ENCODE results near the gene CLCA4.
"Not testable (repeated sequence)": the region's sequence is repeated elsewhere in the genome, so short reads cannot be mapped to it uniquely, and the experiment has no call there.

The CLCA4 gene

DNA sequence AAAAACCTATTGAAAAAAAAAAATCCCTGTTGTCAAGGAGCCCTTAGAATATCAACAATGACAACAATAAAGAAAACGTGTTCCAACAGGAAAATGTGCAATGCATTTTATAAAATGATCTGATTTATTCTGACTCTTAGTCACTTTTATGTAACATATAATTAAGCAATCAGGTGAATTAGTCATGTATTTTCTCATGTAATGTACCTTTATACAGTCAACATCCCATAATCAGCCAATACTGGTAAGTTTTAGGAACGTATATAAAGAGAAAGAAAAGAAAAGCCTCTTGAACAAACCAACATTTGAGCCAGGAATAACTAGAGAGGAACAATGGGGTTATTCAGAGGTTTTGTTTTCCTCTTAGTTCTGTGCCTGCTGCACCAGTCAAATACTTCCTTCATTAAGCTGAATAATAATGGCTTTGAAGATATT is at the start of gene CLCA4:
CLCA4 (plus strand) TSS at position 292 of the 435 bp plus-strand sequence; CDS start at position 334, 42 bp downstream.
- no peak for DNase-seq

- no peak for DNase-seq
Observed at GRCh38 chr1:86498281-86498680, 48.6 kb upstream of the CLCA4 start.

DNA sequence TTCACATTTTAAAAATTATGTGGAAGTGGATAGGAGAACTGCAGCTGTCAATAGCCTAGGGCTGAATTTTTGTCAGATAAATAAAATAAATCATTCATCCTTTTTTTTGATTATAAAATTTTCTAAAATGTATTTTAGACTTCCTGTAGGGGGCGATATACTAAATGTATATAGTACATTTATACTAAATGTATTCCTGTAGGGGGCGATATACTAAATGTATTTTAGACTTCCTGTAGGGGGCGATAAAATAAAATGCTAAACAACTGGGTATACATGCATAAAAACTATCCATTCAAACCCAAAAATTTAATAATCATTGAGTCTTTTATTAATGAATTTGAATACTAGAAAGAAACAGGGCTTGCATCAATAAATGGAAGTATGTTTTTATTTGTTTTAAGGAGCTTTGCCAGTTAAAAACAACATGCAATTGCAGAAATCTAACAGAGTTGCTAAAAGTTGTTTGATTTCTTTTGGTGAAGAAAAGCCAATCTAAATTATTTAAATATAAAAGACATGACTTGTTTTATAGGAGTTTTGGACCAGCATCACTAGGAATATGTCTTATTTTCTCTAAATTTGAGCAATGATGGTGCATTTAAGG is 46.8 kb upstream of the CLCA4 start:
- DNase-seq: no peak

GRCh38 chr1:86500714-86501113 is 46.2 kb upstream of the CLCA4 start:
- DNase-seq: no peak

DNA sequence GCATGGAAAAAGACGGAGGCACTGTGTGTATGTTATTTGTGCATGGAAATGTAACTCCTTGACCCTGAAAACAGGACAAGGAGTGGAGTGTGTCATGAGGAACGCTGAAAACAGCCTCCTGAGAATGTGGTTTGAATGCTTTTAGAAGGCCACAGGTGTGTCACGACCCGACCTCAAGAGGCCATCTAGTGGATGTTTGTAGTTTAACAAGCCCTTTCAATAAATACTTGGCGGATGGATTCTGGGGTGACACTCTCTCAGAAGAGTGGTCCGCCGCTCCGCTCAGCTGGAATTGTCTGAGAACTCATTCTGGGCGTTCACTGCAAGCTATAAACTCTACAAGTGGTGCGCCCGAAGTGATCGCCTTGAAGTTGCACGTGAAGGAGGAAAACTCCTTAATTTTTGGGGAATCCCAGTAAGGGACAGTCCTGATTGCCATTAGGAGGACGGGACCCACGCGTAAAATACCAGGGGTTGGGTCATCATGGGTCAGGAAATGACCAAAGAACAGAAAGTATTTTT is 44.7 kb upstream of the CLCA4 start:
- DNase-seq: not testable (repeated sequence)

GRCh38 chr1:86502721-86503405 is 44.0 kb upstream of the CLCA4 start:
- no peak for DNase-seq

GRCh38 chr1:86503406-86504136 is 43.3 kb upstream of the CLCA4 start:
- DNase-seq: no peak

DNA sequence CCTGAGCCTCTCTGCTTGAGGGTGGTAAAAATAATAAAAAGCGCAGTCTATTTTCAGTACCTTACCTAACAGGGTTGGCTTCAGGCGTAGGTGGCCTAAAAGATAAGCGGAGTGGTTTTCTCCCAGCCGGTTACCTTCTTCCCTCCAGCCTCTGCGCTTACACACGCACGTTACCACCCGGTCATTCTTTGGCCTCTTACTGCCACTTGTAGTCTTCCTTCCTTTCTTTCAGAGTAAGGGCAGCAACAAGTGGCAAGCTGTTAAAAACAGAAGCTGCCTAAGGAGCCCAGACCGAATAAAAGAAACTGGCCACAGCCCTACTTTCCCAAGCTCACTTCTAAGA is 42.8 kb upstream of the CLCA4 start:
- DNase-seq: no peak

GRCh38 chr1:86504895-86505563 is 41.8 kb upstream of the CLCA4 start:
- DNase-seq: no peak

DNA sequence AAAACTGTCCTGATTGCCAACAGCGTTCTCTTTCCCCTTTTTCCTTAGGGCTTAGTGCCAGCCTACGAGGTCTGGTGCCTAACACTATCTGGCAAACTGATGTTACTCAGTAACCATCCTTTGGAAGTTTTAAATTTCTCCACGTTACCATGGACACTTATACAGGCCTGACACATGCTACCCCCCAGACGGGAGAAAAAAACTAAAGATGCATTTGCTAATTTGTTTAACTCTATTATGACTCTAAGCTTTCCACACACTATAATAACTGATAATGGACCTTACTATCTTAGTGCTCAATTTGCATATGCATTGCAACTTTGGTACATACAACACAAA is 41.3 kb upstream of the CLCA4 start:
- DNase-seq: no peak

DNA sequence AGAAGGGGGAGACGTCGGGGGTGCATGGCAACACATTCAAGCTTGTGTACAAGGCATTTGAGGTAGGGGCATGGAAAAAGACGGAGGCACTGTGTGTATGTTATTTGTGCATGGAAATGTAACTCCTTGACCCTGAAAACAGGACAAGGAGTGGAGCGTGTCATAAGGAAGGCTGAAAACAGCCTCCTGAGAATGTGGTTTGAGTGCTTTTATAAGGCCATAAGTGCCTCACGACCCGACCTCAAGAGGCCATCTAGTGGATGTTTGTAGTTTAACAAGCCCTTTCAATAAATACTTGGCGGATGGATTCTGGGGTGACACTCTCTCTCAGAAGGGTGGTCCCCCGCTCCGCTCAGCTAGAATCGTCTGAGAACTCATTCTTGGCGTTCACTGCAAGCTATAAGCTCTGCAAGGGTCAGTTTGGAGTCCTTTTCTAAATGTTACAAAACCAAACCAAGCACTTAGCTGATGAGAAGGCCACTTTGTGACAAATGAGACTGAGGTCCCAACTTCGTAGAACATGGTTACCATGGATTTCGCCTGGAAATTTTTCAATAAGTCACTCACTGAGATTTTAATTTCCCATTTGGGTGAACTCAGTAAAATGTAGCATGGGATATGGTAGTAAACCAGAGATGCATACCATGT is 38.8 kb upstream of the CLCA4 start:
- DNase-seq: no peak

GRCh38 chr1:86508583-86508969 is 38.3 kb upstream of the CLCA4 start:
- DNase-seq: no peak

DNA sequence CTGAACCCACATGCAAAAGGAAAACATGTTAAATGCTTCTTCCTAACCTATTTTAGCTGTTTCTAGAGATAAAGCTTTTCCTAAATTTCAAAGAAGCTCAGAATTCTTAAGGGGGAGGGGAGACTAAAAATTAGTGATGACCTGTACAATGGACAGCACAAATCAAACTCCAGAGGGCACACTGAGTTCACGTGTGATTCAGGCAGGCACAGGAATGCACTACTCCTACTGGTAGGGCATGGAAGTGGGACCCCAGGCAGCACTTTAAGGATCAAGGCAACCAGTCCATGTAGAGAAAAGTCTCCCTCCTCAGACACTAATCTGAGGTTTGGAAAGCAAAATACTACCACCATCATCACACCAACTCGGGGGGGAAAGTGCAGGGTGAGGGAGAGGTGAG is 31.3 kb upstream of the CLCA4 start:
- DNase-seq: no peak

DNA sequence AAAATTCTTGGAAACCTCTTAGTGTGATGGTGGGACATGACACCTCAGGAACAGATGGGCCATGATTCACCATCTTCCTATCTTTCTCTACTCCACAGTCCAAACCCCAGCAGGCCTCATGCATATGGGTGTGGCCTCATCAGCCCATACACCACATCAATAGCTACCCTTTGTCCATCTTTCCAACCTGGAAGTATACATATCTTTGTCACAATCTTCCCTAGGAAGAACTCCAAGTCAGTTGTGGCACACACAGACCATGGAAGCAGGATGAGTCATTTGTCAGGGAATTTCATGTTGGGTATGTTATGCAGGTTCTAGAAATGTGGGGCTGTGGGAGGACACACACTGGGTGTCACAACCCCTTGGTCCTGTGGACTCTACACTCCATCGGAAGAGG is 30.5 kb upstream of the CLCA4 start:
- DNase-seq: no peak

DNA sequence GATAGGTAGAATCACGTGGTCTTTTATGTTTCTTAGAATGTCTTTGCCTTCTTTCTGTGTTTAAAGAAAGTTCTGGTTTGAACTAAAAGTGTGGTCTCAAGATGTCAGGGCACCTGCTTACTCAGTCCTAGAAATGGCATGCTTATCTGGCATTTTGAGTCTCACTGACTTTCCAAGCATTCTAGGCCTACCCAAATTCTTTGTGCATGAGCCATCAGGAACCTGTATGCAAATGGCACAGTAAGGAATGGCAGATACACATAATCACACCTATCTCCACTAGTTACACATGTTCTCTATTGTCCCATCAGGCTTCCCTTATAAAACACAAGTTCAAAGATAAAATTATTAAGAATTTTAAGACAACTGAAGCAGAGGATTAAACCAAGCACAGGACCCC is 29.5 kb upstream of the CLCA4 start:
- no peak for DNase-seq

- DNase-seq: no peak
Observed at GRCh38 chr1:86520789-86521521, 25.9 kb upstream of the CLCA4 start.

GRCh38 chr1:86521522-86521891 is 25.4 kb upstream of the CLCA4 start:
- DNase-seq: no peak

DNA sequence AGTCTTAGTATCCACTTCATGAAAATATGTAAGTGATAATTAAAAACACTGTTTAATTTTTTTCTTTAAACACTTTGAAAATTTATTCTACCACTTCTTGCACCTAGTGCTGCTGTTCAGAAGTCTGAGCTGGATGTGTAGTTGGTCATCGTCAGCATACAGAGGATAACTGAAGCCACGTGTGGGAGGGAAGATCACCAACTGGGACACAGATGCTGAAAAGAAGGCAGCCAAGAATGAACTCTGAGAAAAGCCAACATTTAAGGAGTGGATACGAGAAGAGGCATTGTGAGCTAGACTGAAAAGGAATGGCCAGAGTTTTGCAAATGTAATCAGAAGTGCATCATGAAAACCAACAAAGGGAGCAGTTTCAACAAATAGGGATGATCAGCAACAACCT is 24.6 kb upstream of the CLCA4 start:
- no peak for DNase-seq

- DNase-seq: no peak
Observed at GRCh38 chr1:86523670-86524354, 23.1 kb upstream of the CLCA4 start.

DNA sequence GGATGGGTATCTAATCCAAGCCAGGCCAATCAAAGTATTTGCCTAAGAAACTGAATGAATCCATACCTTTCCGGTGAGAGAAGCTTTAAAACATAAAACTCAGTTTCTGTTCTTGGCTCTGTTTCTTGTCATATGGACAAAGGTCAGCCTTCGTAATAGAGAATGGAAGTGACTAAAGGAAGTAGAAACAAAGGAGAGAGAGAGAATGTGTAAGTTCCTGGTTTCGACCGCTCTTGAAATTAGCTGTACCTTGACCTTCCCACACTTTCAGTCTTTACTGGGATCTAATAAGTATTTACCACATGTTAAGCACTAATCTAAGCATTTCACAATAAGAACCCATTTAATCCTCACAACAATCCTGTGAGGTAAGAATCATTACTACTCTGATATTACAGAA is 19.6 kb upstream of the CLCA4 start:
- no peak for DNase-seq

DNA sequence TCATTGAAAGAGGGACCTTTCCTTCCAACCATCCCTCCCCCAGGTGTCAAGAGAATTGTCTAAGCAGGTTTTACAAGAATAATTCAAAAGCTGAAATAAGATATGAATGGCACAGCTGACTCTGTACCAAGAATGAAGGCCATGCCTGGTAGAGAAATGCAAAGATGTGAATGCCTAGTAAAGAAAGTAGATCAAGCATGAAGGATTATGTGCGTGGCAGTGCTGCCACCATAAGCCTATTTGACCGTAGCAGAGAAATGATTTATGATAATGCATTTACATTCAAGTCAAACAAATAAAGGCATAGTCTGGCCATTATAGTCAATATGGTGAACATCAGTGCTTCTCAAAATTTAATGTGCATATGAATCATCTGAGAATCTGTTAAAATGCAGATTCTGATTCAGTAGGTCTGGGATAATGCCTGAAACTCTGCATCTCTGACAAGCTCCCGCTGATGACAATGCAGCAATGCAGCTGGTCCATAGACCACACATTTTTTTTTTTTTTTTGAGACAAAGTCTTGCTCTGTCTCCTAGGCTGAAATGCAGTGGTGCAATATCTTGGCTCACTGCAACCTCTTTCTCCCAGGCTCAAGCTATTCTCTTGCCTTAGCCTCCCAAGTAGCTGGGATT is 16.6 kb upstream of the CLCA4 start:
- DNase-seq: no peak

All from NK-92 treated with Interleukin-12 subunit alpha and Interleukin-12 subunit beta, amount 100 ng/mL, for 24 hours (cell line).